DND-41 (cell line): ENCODE measurements around the gene TUBAL3.

Source experiments
- ATAC-seq: fragments of 200-7000 bp; cut with Tn5 transposase; 3 replicates; pipeline ENCODE4 v1.9.1; 2021; ENCODE audit warnings: low read depth; ENCODE audit not compliant: insufficient read depth
- DNase-seq: peaks from one replicate; pipeline ENCODE4 v3.0.0-alpha.2; 2020
- H2AFZ ChIP-seq: 2 replicates; pipeline ENCODE4 v1.6.0; 2012; ENCODE audit warnings: low read depth, low read length
- H3K27ac ChIP-seq: 2 replicates; pipeline ENCODE4 v1.5.1; 2012; ENCODE audit warnings: low read length, inconsistent platforms
- H3K27me3 ChIP-seq: fragments of 200-600 bp; sonication (generic); 2 replicates; pipeline ENCODE4 v1.6.0; 2012; ENCODE audit warnings: low read length, mild to moderate bottlenecking, inconsistent platforms; ENCODE audit not compliant: insufficient read depth, poor library complexity
- H3K36me3 ChIP-seq: 2 replicates; pipeline ENCODE4 v1.5.1; 2012; ENCODE audit warnings: low read length, inconsistent platforms; ENCODE audit not compliant: insufficient read depth
- H3K4me1 ChIP-seq: 2 replicates; pipeline ENCODE4 v1.5.1; 2012; ENCODE audit warnings: mild to moderate bottlenecking, low read length; ENCODE audit not compliant: insufficient read depth
- H3K4me2 ChIP-seq: 2 replicates; pipeline ENCODE4 v1.6.0; 2012; ENCODE audit warnings: mild to moderate bottlenecking, moderate library complexity, low read length, inconsistent platforms; ENCODE audit not compliant: insufficient read depth
- H3K4me3 ChIP-seq, 2 experiments: fragments of 200-600 bp in 1 of 2; shearing (Covaris generic) in 1 of 2; 2 replicates each; pipeline ENCODE4 v1.5.1; 2012 to 2016; ENCODE audit warnings: inconsistent platforms in 2 of 2, low read length in 2 of 2, mild to moderate bottlenecking in 2 of 2, low read depth in 1 of 2, moderate library complexity in 1 of 2
- H3K79me2 ChIP-seq: 2 replicates; pipeline ENCODE4 v1.6.0; 2012; ENCODE audit warnings: low read length, inconsistent platforms; ENCODE audit not compliant: insufficient read depth
- H3K9ac ChIP-seq: 2 replicates; pipeline ENCODE4 v1.6.0; 2012; ENCODE audit warnings: low read depth, mild to moderate bottlenecking, inconsistent platforms, low read length, moderate library complexity
- H3K9me3 ChIP-seq: 2 replicates; pipeline ENCODE4 v1.5.1; 2012; ENCODE audit warnings: low read length, moderate library complexity, mild to moderate bottlenecking, inconsistent platforms; ENCODE audit not compliant: insufficient read depth, severe bottlenecking
- H4K20me1 ChIP-seq: 2 replicates; pipeline ENCODE4 v1.6.0; 2012; ENCODE audit warnings: low read length; ENCODE audit not compliant: insufficient read depth
- CTCF ChIP-seq: IDR thresholded peaks from 2 replicates; pipeline ENCODE4 v1.5.1; 2012; ENCODE audit warnings: borderline replicate concordance, low read length, moderate library complexity, mild to moderate bottlenecking; ENCODE audit not compliant: poor library complexity, severe bottlenecking; ENCODE audit errors: extremely low read depth
- EZH2 ChIP-seq: IDR thresholded peaks from 3 replicates; pipeline ENCODE4 v1.6.1; 2012; ENCODE audit warnings: borderline replicate concordance, low read depth, mild to moderate bottlenecking, moderate library complexity, low read length, inconsistent platforms; ENCODE audit not compliant: severe bottlenecking

The TUBAL3 gene

GRCh38 chr10:5360318-5360915 is 44.2 kb downstream of the TUBAL3 start:
- H3K79me2 ChIP-seq, result no peaks in the 10 kb centered on the region
- H3K36me3 ChIP-seq, result no peaks in the 10 kb centered on the region
- no peak for TF ChIP-seq EZH2
- no peak for TF ChIP-seq CTCF
- ATAC-seq, result no peak
- no peaks in the 10 kb centered on the region for H3K4me1 ChIP-seq
- H3K4me2 ChIP-seq, result no peak overlapping the region
- DNase-seq, result no peak
- no peak overlapping the region for H2AFZ ChIP-seq
- H3K9ac ChIP-seq, result no peak overlapping the region
- no peaks in the 10 kb centered on the region for H3K9me3 ChIP-seq
- no peaks in the 10 kb centered on the region for H4K20me1 ChIP-seq
- H3K27me3 ChIP-seq, result peaks cover 5% of the 10 kb centered on the region
- H3K27ac ChIP-seq, result no peak overlapping the region
- H3K4me3 ChIP-seq, result no peak overlapping the region

GRCh38 chr10:5356302-5356763 is 48.3 kb downstream of the TUBAL3 start:
- H3K27me3 ChIP-seq, result peaks cover 5% of the 10 kb centered on the region
- no peak overlapping the region for H3K4me2 ChIP-seq
- H3K27ac ChIP-seq, result no peak overlapping the region
- H3K4me3 ChIP-seq, result no peak overlapping the region
- no peak overlapping the region for H3K9ac ChIP-seq
- no peaks in the 10 kb centered on the region for H3K9me3 ChIP-seq
- no peaks in the 10 kb centered on the region for H3K36me3 ChIP-seq
- no peaks in the 10 kb centered on the region for H3K79me2 ChIP-seq
- H4K20me1 ChIP-seq, result no peaks in the 10 kb centered on the region
- no peak for DNase-seq
- no peak overlapping the region for H2AFZ ChIP-seq
- no peak for TF ChIP-seq EZH2
- no peak for TF ChIP-seq CTCF
- ATAC-seq, result no peak
- no peaks in the 10 kb centered on the region for H3K4me1 ChIP-seq

GRCh38 chr10:5355594-5356301 is 48.9 kb downstream of the TUBAL3 start:
- Histone ChIP-seq H3K4me2 (no peak overlapping the region), H3K27me3 (peaks cover 5% of the 10 kb centered on the region), H3K9ac (no peak overlapping the region), H3K79me2 (no peaks in the 10 kb centered on the region), H3K27ac (no peak overlapping the region), H3K36me3 (no peaks in the 10 kb centered on the region), H3K4me1 (no peaks in the 10 kb centered on the region), H2AFZ (no peak overlapping the region), H3K4me3 (no peak overlapping the region), H3K9me3 (no peaks in the 10 kb centered on the region), H4K20me1 (no peaks in the 10 kb centered on the region)
- DNase-seq, result no peak
- TF ChIP-seq EZH2 (no peak), CTCF (no peak)
- no peak for ATAC-seq
